ENCODE data around the gene RAET1E. TPM values are rescaled to one million over a fixed set of nuclear protein-coding genes. Genes with fewer than 3 reads are reported as not detected.

Gene RAET1E
- total RNA-seq, 2 experiments from 2014 or later: not detected

DNA sequence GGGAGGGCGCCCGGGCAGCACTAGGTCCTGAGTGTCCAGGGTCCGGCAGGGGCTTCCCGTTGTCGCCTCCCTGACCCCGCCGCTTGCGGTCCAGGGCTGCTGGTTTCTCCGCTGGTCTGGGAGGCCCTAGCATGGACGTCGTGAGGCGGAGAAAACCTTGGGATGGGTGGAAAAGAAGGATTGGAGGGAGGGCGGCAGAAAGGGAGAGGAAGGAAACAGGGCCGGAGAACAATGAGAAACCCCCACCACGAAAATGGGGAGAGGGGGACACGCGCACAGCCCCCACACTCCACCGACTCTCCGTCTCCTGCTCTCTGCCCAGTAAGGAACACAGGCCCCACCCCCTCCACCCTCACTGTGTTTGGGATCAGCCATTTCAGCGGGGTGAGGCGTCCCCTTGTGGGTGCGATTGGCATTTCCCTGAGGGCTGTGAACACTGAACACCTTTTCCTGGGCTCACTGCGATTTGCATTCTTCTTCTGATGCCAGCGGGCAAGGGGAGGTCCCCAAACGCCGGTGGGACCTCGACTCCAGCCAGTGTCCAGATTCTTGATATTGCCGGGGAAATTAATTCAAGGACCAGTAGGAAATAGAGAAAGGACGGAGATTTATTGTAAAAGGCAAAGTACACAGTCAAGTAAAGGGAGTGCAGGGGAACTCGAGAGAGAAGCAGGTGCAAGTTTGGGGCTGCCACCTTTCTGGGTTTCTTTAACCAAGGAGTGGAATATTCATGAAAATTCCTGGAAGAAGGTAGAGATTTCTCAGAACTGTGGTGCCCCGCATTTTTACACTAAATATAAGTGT, 28.3 kb upstream of the RAET1E start:
- H3K4me3 Mint-ChIP-seq: no peak overlapping the region
- TF ChIP-seq, protein P1, sequence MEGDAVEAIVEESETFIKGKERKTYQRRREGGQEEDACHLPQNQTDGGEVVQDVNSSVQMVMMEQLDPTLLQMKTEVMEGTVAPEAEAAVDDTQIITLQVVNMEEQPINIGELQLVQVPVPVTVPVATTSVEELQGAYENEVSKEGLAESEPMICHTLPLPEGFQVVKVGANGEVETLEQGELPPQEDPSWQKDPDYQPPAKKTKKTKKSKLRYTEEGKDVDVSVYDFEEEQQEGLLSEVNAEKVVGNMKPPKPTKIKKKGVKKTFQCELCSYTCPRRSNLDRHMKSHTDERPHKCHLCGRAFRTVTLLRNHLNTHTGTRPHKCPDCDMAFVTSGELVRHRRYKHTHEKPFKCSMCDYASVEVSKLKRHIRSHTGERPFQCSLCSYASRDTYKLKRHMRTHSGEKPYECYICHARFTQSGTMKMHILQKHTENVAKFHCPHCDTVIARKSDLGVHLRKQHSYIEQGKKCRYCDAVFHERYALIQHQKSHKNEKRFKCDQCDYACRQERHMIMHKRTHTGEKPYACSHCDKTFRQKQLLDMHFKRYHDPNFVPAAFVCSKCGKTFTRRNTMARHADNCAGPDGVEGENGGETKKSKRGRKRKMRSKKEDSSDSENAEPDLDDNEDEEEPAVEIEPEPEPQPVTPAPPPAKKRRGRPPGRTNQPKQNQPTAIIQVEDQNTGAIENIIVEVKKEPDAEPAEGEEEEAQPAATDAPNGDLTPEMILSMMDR (IDR thresholded peaks at IDR 0.05): peak; percentile 60
- no peak overlapping the region for H3K27ac Mint-ChIP-seq
- intact Hi-C loops (cut with DNase I, micrococcal nuclease): loop anchor here (1.0 to 10.0 kb wide), 3 partner anchors 92 to 359 kb away; partner anchors contain the start of gene GINM1 (in 1 of the 2)
- Histone ChIP-seq H3K9me3 (ENCODE audit: control insufficient read depth in 1 of 2, insufficient read depth in 1 of 2, low read length in 2 of 2) (peaks cover 0 to 20% of the 10 kb centered on the region in 2 experiments), H3K27me3 (ENCODE audit: control insufficient read depth in 1 of 2, insufficient read depth in 2 of 2, low read length in 2 of 2) (peaks cover 61 to 83% of the 10 kb centered on the region in 2 experiments), H3K27ac (ENCODE audit: low read depth in 1 of 2, low read length in 2 of 2) (no peak overlapping the region), H3K4me3 (ENCODE audit: low read length) (peak overlapping the region; percentile 22), H3K4me1 (ENCODE audit: insufficient read depth, low read length) (peaks cover 31% of the 10 kb centered on the region), H3K36me3 (ENCODE audit: insufficient read depth, low read length) (no peaks in the 10 kb centered on the region)
- no peaks in the 10 kb centered on the region for H3K9me3 Mint-ChIP-seq
- ChIA-PET CTCF (interaction anchor here (2.2 kb wide), 1 partner anchor 91 kb away, joined by 6 read pairs; no protein-coding TSS in a partner anchor), POLR2A (no interaction called here)
- ATAC-seq (ENCODE audit: poor library complexity): peak; percentile 66
- peak; percentile 48 to 81 (median 64) for DNase-seq
- H3K36me3 Mint-ChIP-seq (ENCODE audit: low read depth): no peaks in the 10 kb centered on the region
- H3K4me1 Mint-ChIP-seq (ENCODE audit: low read depth): peaks cover 27% of the 10 kb centered on the region
- peaks cover 93% of the 10 kb centered on the region for H3K27me3 Mint-ChIP-seq

DNA sequence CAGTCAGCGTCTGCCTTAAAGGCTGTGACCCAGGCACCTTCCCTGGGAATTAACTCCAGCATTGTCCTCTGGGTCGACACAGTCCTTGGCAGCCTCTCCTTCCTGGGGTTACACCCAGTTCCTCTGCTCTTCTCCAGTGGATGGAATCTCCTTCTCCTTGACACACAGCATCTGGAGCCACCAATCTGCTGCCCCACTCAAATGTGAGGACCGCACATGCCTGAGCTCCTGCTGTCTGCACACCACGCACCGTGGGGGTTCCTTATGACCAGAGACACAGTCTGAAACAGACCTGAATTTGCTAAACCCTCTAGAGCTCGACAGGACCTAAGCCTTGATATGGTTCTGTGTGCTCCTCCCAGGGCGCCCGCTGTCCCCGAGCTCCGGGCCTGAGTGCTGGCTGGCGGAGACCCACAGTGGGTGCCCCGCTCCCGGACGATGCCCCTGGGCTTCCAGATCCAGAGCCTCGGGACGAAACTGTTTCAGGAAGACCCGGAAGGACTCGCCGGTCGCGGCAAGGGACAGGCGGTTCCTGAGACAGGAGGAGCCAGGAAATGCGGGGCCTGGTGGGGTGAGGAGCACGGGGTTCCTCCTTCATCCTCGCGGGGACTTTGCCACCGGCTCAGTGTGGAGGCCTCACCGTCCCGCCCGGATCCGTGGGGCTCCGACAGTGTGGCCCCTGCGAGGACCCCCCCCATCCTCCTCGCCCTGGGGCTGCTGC, 27.5 kb upstream of the RAET1E start:
- intact Hi-C loops (cut with DNase I, micrococcal nuclease): loop anchor here (5.0 to 10.0 kb wide), 2 partner anchors 201 to 358 kb away; partner anchors contain the start of gene GINM1 (in 1 of the 2)
- Mint-ChIP-seq H3K4me1 (ENCODE audit: low read depth) (peaks cover 27% of the 10 kb centered on the region), H3K36me3 (ENCODE audit: low read depth) (no peaks in the 10 kb centered on the region), H3K4me3 (peak overlapping the region; percentile 64), H3K27me3 (peaks cover 93% of the 10 kb centered on the region), H3K9me3 (no peaks in the 10 kb centered on the region), H3K27ac (no peak overlapping the region)
- Histone ChIP-seq H3K9me3 (ENCODE audit: control insufficient read depth in 1 of 2, insufficient read depth in 1 of 2, low read length in 2 of 2) (peaks cover 0 to 20% of the 10 kb centered on the region in 2 experiments), H3K36me3 (ENCODE audit: insufficient read depth, low read length) (no peaks in the 10 kb centered on the region), H3K27ac (ENCODE audit: low read depth in 1 of 2, low read length in 2 of 2) (no peak overlapping the region), H3K4me3 (ENCODE audit: low read length) (peak overlapping the region; percentile 22), H3K27me3 (ENCODE audit: control insufficient read depth in 1 of 2, insufficient read depth in 2 of 2, low read length in 2 of 2) (peaks cover 61 to 80% of the 10 kb centered on the region in 2 experiments), H3K4me1 (ENCODE audit: insufficient read depth, low read length) (peaks cover 31% of the 10 kb centered on the region)
- ChIA-PET POLR2A (no interaction called here), CTCF (interaction anchor here (2.2 kb wide), 1 partner anchor 91 kb away, joined by 6 read pairs; no protein-coding TSS in a partner anchor)
- DNase-seq (peak in 2 of 14 experiments; percentile 7 to 25), ATAC-seq (ENCODE audit: poor library complexity) (no peak)
- TF ChIP-seq, protein P1 (IDR thresholded peaks at IDR 0.05): no peak

GRCh38 chr6:149924933-149925252, 27.0 kb upstream of the RAET1E start:
- CTCF ChIA-PET: interaction anchor here (2.2 kb wide), 1 partner anchor 90 kb away, joined by 6 read pairs; no protein-coding TSS in a partner anchor
- TF ChIP-seq, protein P1 (IDR thresholded peaks at IDR 0.05): no peak
- POLR2A ChIA-PET: no interaction called here

More at GRCh38 chr6:149924933-149925252, 27.0 kb upstream of the RAET1E start:
- Mint-ChIP-seq H3K4me3 (peak overlapping the region; percentile 26), H3K27ac (no peak overlapping the region), H3K36me3 (ENCODE audit: low read depth) (no peaks in the 10 kb centered on the region), H3K27me3 (peaks cover 93% of the 10 kb centered on the region), H3K9me3 (no peaks in the 10 kb centered on the region), H3K4me1 (ENCODE audit: low read depth) (peaks cover 27% of the 10 kb centered on the region)
- Histone ChIP-seq H3K4me1 (ENCODE audit: insufficient read depth, low read length) (peaks cover 31% of the 10 kb centered on the region), H3K4me3 (ENCODE audit: low read length) (no peak overlapping the region), H3K27ac (ENCODE audit: low read depth in 1 of 2, low read length in 2 of 2) (no peak overlapping the region), H3K27me3 (ENCODE audit: control insufficient read depth in 1 of 2, insufficient read depth in 2 of 2, low read length in 2 of 2) (peaks cover 64 to 75% of the 10 kb centered on the region in 2 experiments), H3K36me3 (ENCODE audit: insufficient read depth, low read length) (no peaks in the 10 kb centered on the region), H3K9me3 (ENCODE audit: control insufficient read depth in 1 of 2, insufficient read depth in 1 of 2, low read length in 2 of 2) (peaks cover 0 to 20% of the 10 kb centered on the region in 2 experiments)
- DNase-seq: no peak
- ATAC-seq (ENCODE audit: poor library complexity): no peak
- intact Hi-C loops (cut with DNase I, micrococcal nuclease): loop anchor here (5.0 to 10.0 kb wide), 2 partner anchors 200 to 358 kb away; partner anchors contain the start of gene GINM1 (in 1 of the 2)
